Measurements from ENCODE around the gene IL1RN.
A peak's percentile ranks its signal among the peaks of the same experiment; 100 is the strongest.

Gene IL1RN

DNA sequence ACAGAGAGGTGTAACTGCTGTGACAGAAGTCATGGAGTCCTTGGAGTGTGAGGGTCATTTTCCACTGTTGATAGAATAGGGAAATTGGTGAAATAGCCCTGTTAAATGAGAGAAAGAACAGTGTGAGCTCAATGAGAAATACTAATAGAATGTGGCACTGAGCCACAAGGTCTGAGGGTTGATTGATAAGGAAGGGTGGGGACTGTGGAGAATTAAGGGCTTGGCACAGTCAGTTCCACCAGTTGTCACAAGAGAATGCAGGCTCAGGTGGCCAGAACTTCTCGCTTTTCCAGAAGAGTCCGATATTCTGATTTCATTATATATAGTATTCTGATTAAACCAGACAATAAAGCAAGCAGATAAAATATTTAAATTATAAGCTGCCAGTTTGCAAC, 9.1 kb upstream of the IL1RN start:
- in situ Hi-C loops (cut with MboI; ENCODE audit: low pct_unique_long_range_greater_than_20kb, low sequenced_read_pairs, unreplicated experiment): no loop called here
- DNase-seq (ENCODE audit: low spot score): no peak
- TF ChIP-seq CTCF (IDR thresholded peaks at IDR 0.05; ENCODE audit: extremely low read depth, insufficient read depth, missing control alignments): no peak

DNA sequence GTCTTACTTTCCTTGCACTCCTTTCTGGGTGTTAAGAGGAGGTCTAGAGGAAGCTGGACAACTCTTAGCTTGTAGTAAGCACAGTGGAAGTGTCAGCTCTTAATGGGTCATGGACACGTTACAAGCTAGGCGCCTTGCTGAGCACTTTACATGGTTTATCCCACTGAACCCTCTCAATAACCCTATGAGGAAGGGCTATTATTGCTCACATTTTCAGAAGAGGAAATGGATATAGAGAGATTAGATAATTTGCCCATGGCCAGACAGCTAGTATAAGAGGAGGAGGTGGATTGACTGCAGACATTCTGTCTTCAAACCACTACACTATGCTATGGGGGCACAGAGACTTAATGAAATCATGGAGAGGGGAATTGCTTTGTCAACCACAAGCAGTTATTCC, 8.3 kb upstream of the IL1RN start:
- TF ChIP-seq CTCF (IDR thresholded peaks at IDR 0.05; ENCODE audit: extremely low read depth, insufficient read depth, missing control alignments): no peak
- DNase-seq (ENCODE audit: low spot score): no peak
- in situ Hi-C loops (cut with MboI; ENCODE audit: low pct_unique_long_range_greater_than_20kb, low sequenced_read_pairs, unreplicated experiment): no loop called here

DNA sequence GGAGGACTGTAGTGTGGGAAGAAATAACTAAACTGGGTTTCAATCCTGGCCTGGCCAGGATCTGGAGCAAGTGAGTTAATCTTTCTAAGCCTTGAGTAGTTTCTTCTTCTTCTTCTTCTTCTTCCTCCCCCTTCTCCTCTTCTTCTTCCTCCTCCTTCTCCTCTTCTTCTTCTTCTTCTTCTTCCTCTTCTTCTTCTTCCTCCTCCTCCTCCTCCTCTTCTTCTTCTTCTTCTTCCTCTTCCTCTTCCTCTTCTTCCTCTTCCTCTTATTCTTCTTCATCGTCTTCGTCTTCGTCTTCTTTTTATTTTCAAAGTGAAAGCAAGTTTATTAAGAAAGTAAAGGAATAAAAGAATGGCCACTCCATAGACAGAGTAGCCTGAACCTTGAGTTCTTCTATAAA, 6.5 kb upstream of the IL1RN start:
- no peak for DNase-seq (ENCODE audit: low spot score)

GRCh38 chr2:113122364-113122763, 5.0 kb upstream of the IL1RN start:
- in situ Hi-C loops (cut with MboI; ENCODE audit: low pct_unique_long_range_greater_than_20kb, low sequenced_read_pairs, unreplicated experiment): no loop called here
- TF ChIP-seq CTCF (IDR thresholded peaks at IDR 0.05; ENCODE audit: extremely low read depth, insufficient read depth, missing control alignments): no peak

More for the DNA sequence above, 6.5 kb upstream of the IL1RN start:
- no peak for TF ChIP-seq CTCF (IDR thresholded peaks at IDR 0.05; ENCODE audit: extremely low read depth, insufficient read depth, missing control alignments)
- in situ Hi-C loops (cut with MboI; ENCODE audit: low pct_unique_long_range_greater_than_20kb, low sequenced_read_pairs, unreplicated experiment): no loop called here

DNA sequence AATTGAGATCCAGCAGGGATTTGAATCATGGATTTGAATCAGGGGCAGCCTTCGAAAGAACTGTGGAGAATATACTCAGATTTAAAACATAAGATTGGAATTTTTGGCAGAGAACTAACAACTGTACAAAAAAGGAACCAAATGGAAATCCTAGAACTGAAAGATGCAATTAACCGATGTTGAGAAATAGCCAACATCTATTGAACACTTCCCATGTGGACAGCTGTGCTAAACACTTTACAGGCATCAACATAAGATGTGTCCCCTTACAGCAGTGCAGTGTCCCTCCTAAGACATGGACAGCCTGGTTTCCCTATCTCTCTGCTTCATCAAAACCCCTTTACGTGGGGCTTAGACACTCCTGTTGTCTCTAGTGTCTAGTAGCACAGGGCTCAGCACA, 3.7 kb upstream of the IL1RN start:
- TF ChIP-seq CTCF (IDR thresholded peaks at IDR 0.05; ENCODE audit: extremely low read depth, insufficient read depth, missing control alignments): no peak
- no peak for DNase-seq (ENCODE audit: low spot score)

More at GRCh38 chr2:113122364-113122763, 5.0 kb upstream of the IL1RN start:
- DNase-seq (ENCODE audit: low spot score): no peak

GRCh38 chr2:113124181-113124961, 3.0 kb upstream of the IL1RN start:
- no peak for TF ChIP-seq CTCF (IDR thresholded peaks at IDR 0.05; ENCODE audit: extremely low read depth, insufficient read depth, missing control alignments)
- peak; percentile 37 for DNase-seq (ENCODE audit: low spot score)
- in situ Hi-C loops (cut with MboI; ENCODE audit: low pct_unique_long_range_greater_than_20kb, low sequenced_read_pairs, unreplicated experiment): no loop called here

More for the DNA sequence above, 3.7 kb upstream of the IL1RN start:
- in situ Hi-C loops (cut with MboI; ENCODE audit: low pct_unique_long_range_greater_than_20kb, low sequenced_read_pairs, unreplicated experiment): no loop called here

All from GM13977 (cell line).